ENCODE data around the gene PRPSAP1.

PRPSAP1 gene

GRCh38 chr17:76382803-76383545, 29.3 kb upstream of the PRPSAP1 start (continued):
- TF ChIP-seq ZNF692 (tag by site-specific recombination; IDR thresholded peaks at IDR 0.05) (no peak), ZNF37A (tag by site-specific recombination; IDR thresholded peaks at IDR 0.05) (no peak), ZNF112 (tag by site-specific recombination; IDR thresholded peaks at IDR 0.05) (no peak), ZSCAN18 (tag by site-specific recombination; IDR thresholded peaks at IDR 0.05) (no peak), MYNN (tag by site-specific recombination; IDR thresholded peaks at IDR 0.05; ENCODE audit: borderline replicate concordance) (no peak), ZNF621 (tag by site-specific recombination; IDR thresholded peaks at IDR 0.05) (no peak), ZNF830 (tag by site-specific recombination; IDR thresholded peaks at IDR 0.05; ENCODE audit: low read depth) (no peak), ZNF16 (tag by site-specific recombination; IDR thresholded peaks at IDR 0.05; ENCODE audit: low read depth) (no peak), ZNF785 (tag by site-specific recombination; IDR thresholded peaks at IDR 0.05) (no peak), ZIC2 (tag by site-specific recombination; IDR thresholded peaks at IDR 0.05) (peak; percentile 78), ZBTB1 (tag by site-specific recombination; IDR thresholded peaks at IDR 0.05) (no peak), GFI1B (tag by site-specific recombination; IDR thresholded peaks at IDR 0.05) (no peak), SCRT1 (tag by site-specific recombination; IDR thresholded peaks at IDR 0.05; ENCODE audit: borderline replicate concordance) (no peak), ZNF704 (tag by site-specific recombination; IDR thresholded peaks at IDR 0.05) (no peak), ZNF76 (tag by site-specific recombination; IDR thresholded peaks at IDR 0.05; ENCODE audit: borderline replicate concordance, low read depth) (peak; percentile 52; the same call in 1 of the 2 replicates), ZNF221 (tag by site-specific recombination; IDR thresholded peaks at IDR 0.05; ENCODE audit: borderline replicate concordance) (no peak), ZNF391 (tag by site-specific recombination; IDR thresholded peaks at IDR 0.05; ENCODE audit: borderline replicate concordance, low read depth) (no peak), ZXDB (tag by site-specific recombination; IDR thresholded peaks at IDR 0.05) (no peak; the same call in 1 of the 2 replicates), ZNF155 (tag by site-specific recombination; IDR thresholded peaks at IDR 0.05) (no peak), ZNF791 (tag by site-specific recombination; IDR thresholded peaks at IDR 0.05) (no peak), TCF7L2 (IDR thresholded peaks at IDR 0.05; ENCODE audit: borderline replicate concordance, low read depth, low read length) (no peak), GLIS2 (tag by site-specific recombination; IDR thresholded peaks at IDR 0.05) (peak; percentile 39), CTCF (tag by site-specific recombination; IDR thresholded peaks at IDR 0.05) (no peak), ZNF701 (tag by site-specific recombination; IDR thresholded peaks at IDR 0.05) (no peak), ZNF350 (tag by site-specific recombination; IDR thresholded peaks at IDR 0.05) (no peak), BCL11A (tag by site-specific recombination; IDR thresholded peaks at IDR 0.05; ENCODE audit: low read depth) (no peak), ZNF2 (tag by site-specific recombination; IDR thresholded peaks at IDR 0.05) (no peak), ZNF48 (tag by site-specific recombination; IDR thresholded peaks at IDR 0.05) (no peak), ZNF214 (tag by site-specific recombination; IDR thresholded peaks at IDR 0.05; ENCODE audit: borderline replicate concordance) (no peak), YY1 (tag by site-specific recombination; IDR thresholded peaks at IDR 0.05) (no peak), ZNF654 (tag by site-specific recombination; IDR thresholded peaks at IDR 0.05; ENCODE audit: low read depth) (no peak), ZFP69B (tag by site-specific recombination; IDR thresholded peaks at IDR 0.05) (no peak), TSHZ1 (tag by site-specific recombination; IDR thresholded peaks at IDR 0.05; ENCODE audit: borderline replicate concordance) (no peak)

All from HEK293 (cell line).